ENCODE data around the gene LYZL1.
A peak's percentile ranks its signal among the peaks of the same experiment; 100 is the strongest.
"Not testable (repeated sequence)": the region's sequence is repeated elsewhere in the genome, so short reads cannot be mapped to it uniquely, and the experiment has no call there.

Gene LYZL1

DNA sequence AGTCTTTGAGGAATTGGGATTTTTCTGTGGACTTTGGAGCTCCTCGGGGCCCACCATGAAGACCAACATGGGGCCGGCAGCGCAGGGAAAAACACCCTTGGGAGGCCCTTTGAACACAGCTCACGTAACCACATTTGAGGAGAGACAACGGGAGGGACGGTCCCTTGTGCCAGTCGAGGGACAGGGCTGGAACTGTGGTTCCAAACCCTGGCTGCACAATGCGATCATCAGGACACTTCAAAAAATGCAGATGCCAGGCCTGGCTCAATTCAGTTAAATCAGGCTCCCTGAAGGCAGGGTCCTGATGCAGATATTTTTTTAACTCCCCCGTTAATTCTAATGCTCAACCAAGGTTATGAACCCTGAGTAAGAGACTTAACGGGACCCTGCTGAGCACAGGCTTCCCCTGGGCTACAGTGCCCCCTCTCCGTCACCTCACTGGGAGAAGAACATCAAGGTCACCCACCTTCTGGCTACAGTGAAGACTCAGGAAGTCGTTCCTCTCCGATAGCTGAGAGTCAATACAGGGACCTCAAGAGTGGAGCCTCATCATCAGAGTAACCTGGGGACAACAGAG lies 30.4 kb downstream of the LYZL1 start:
- H3K27ac ChIP-seq = peak overlapping the region; percentile 81
- TF ChIP-seq, protein P1, sequence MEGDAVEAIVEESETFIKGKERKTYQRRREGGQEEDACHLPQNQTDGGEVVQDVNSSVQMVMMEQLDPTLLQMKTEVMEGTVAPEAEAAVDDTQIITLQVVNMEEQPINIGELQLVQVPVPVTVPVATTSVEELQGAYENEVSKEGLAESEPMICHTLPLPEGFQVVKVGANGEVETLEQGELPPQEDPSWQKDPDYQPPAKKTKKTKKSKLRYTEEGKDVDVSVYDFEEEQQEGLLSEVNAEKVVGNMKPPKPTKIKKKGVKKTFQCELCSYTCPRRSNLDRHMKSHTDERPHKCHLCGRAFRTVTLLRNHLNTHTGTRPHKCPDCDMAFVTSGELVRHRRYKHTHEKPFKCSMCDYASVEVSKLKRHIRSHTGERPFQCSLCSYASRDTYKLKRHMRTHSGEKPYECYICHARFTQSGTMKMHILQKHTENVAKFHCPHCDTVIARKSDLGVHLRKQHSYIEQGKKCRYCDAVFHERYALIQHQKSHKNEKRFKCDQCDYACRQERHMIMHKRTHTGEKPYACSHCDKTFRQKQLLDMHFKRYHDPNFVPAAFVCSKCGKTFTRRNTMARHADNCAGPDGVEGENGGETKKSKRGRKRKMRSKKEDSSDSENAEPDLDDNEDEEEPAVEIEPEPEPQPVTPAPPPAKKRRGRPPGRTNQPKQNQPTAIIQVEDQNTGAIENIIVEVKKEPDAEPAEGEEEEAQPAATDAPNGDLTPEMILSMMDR (conservative IDR thresholded peaks at IDR 0.05) = no peak

DNA sequence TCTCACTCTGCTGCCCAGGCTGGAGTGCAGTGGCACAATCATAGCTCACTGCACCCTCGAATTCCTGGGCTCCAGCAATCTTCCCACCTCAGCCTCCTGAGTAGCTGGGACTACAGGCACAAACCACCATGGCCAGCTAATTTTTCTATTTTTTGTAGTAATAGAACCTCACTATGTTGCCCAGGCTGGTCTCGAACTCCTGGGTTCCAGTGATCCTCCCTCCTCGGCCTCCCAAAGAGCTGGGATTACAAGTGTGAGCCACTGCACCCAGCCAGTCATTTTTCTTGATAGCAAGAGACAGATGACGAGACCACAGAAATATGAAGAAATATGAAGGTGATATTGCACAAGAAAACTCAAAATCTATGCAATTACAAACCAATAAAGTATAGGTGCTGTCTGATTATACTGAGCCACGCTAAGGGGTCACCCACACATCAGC lies 31.8 kb downstream of the LYZL1 start:
- H3K27ac ChIP-seq = not testable (repeated sequence)

DNA sequence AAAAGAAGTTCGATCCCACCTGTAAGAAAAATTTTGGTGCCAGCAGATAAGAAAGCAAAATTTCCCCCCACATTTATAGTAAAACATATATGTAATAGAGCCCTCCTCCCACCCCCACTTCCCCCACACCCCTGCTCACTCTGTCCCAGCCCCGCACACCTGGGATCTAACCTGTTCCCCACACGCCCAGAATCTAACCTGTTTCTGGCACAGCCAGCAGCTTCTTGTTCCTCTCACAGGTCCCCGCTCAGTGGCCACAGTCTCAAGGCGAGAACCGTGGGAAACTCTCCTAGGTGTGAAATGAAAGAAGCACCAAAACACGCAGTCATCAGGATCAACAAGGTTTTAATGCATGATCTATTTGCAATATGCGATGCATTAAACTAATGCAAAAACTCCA lies 32.8 kb downstream of the LYZL1 start:
- TF ChIP-seq, protein P1 (conservative IDR thresholded peaks at IDR 0.05) = no peak
- no peak overlapping the region for H3K27ac ChIP-seq

DNA sequence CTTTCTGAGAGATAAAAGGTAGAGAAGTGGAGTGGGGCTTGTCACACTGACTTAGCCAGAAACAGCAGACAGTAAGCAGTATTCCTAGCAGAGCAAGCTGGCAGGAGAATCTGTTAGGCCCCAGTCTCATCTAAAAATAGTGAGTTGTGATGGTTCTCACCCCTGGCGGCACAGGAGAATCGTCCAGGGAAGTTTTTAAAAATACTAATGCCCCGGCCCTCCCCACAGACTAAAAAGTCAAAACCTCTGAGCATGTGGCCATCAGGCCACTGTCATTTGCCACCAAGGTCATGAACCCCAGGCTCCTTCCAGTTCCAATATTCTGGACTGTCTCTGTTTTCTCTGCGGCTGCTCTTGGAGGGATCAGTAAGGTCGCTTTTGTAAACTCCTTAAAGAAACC lies 34.0 kb downstream of the LYZL1 start:
- no peak overlapping the region for H3K27ac ChIP-seq
- TF ChIP-seq, protein P1 (conservative IDR thresholded peaks at IDR 0.05) = no peak

DNA sequence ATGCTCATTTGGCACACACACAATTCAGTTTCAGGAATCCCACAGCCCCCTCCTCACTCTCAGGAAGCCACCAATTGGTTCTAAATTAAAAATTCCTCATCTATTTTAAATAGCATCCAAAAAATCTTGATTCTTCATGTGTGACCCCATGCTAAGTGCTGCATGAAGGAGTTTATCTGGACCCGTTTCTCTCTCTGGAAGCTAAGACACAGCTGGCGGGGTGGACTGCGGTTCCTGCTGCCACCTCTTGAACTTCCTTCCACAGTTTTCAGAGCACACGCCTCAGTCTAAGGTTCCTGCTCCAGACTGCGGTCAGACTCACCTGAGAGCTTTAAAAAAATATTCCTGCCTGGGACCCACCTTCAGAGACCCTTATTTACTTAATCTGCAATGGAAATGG lies 34.5 kb downstream of the LYZL1 start:
- H3K27ac ChIP-seq = no peak overlapping the region
- TF ChIP-seq, protein P1 (conservative IDR thresholded peaks at IDR 0.05) = no peak

DNA sequence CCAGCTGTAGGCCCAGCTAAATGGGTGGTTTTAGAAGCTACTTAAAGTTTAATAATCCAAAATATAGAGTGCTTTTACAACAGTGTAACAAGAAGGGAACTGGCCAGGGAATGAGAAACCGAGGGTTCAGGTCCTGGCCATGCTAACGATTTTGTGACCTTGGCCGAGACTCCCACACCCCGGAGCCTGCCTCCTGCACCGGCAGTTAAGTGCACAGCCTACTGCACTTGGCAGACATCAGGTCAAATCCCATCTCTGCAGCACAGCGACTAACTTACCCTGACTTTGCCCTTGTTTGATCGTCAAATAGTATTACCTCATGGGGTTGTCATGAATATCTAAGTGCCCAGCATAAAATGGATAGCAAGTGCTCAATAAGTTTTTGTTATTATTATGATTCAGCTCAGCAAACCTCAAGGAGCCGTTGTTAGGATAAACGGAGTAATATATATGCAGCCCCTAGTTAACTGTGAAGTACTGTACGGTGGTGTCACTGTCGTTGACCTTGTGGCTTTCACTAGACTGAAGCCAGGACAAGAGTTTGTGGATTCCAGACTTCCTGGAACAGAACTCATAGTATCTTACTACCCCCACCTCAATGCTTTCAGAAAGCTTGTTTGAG lies 35.5 kb downstream of the LYZL1 start:
- TF ChIP-seq, protein P1 (conservative IDR thresholded peaks at IDR 0.05) = no peak

DNA sequence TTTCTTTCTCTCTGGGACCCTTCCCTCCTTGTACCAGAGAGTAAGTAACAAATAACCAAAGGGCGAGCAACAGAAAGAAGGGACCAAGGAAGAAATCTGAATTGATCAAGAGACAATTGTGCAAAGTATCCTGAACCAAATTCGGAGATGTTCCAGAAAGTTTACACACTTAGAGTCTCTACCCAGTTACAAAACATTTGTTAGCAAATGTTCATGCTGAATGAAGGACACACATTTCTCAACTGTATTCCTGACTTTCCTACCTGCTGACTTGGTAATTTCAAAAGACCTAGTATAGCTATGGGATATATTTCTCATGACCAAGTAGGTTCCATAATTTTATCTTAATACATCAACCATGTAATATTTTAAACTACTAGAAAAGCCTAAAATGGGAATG lies 37.4 kb downstream of the LYZL1 start:
- TF ChIP-seq, protein P1 (conservative IDR thresholded peaks at IDR 0.05) = no peak
- H3K27ac ChIP-seq = no peak overlapping the region

More for the DNA sequence above, 35.5 kb downstream of the LYZL1 start:
- H3K27ac ChIP-seq = no peak overlapping the region
